Gastrocnemius medialis (tissue), 4 donors: ENCODE data around the gene TFAP2B.

Source experiments
- CTCF ChIP-seq, 5 experiments: fragments of 450-650 bp in 3 of 5; fragments of 200-600 bp in 2 of 5; sonication (generic) in 2 of 5; IDR thresholded peaks in 4 of 5; conservative IDR thresholded peaks in 1 of 5; 1 replicate in 4 of 5; 2 replicates in 1 of 5; pipeline ENCODE4 v1.5.1; 2016 to 2019; ENCODE audit warnings: antibody characterized with exemption in 5 of 5, mild to moderate bottlenecking in 3 of 5, moderate library complexity in 3 of 5
- POLR2A ChIP-seq, 2 donors: fragments of 450-650 bp; IDR thresholded peaks; one replicate each; pipeline ENCODE4 v1.6.1; 2017; ENCODE audit warnings: antibody characterized with exemption in 2 of 2, mild to moderate bottlenecking in 2 of 2, moderate library complexity in 2 of 2

GRCh38 chr6:50818673-50819072 lies at the start of gene TFAP2B:
- TF ChIP-seq CTCF (IDR thresholded peaks at IDR 0.05 in 4 of 5, conservative IDR thresholded peaks at IDR 0.05 in 1 of 5) (no peak), POLR2A (IDR thresholded peaks at IDR 0.05) (no peak)
